ACC112 (cell line): ENCODE results near the gene SLITRK6.
"Not testable (repeated sequence)": the region's sequence is repeated elsewhere in the genome, so short reads cannot be mapped to it uniquely, and the experiment has no call there.

Experiments used
- H2AFZ ChIP-seq: fragments of 200-600 bp; sonication (generic); one replicate; pipeline ENCODE4 v1.6.0; 2017; ENCODE audit warnings: antibody characterized with exemption, low read length; ENCODE audit not compliant: unreplicated experiment
- H3K27ac ChIP-seq: fragments of 200-600 bp; sonication (generic); 2 replicates; pipeline ENCODE4 v1.5.1; 2014; ENCODE audit warnings: low read depth, mild to moderate bottlenecking, antibody characterized with exemption, low read length, moderate library complexity
- H3K27me3 ChIP-seq: fragments of 200-600 bp; sonication (generic); 2 replicates; pipeline ENCODE4 v1.6.1; 2014; ENCODE audit warnings: mild to moderate bottlenecking, antibody characterized with exemption, low read length, moderate library complexity, mixed read lengths; ENCODE audit not compliant: insufficient read depth
- H3K36me3 ChIP-seq: fragments of 200-600 bp; sonication (generic); 2 replicates; pipeline ENCODE4 v1.6.1; 2016; ENCODE audit warnings: mild to moderate bottlenecking, antibody characterized with exemption, low read length, moderate library complexity, mixed read lengths; ENCODE audit not compliant: insufficient read depth
- H3K4me1 ChIP-seq: fragments of 200-600 bp; sonication (generic); one replicate; pipeline ENCODE4 v1.6.1; 2016; ENCODE audit warnings: low read length, mixed read lengths; ENCODE audit not compliant: insufficient read depth, unreplicated experiment, control insufficient read depth
- H3K4me3 ChIP-seq: fragments of 200-600 bp; sonication (generic); 2 replicates; pipeline ENCODE4 v1.5.1; 2014; ENCODE audit warnings: mild to moderate bottlenecking, low read depth, low read length
- H3K79me2 ChIP-seq: fragments of 200-600 bp; sonication (generic); one replicate; pipeline ENCODE4 v1.6.0; 2016; ENCODE audit warnings: low read length; ENCODE audit not compliant: control insufficient read depth, unreplicated experiment, insufficient read depth

SLITRK6 gene

GRCh38 chr13:85806553-85807175, 7.4 kb upstream of the SLITRK6 start:
- Histone ChIP-seq H3K36me3 (no peaks in the 10 kb centered on the region), H3K4me3 (no peak overlapping the region), H3K27ac (no peak overlapping the region), H3K79me2 (no peaks in the 10 kb centered on the region), H3K4me1 (no peaks in the 10 kb centered on the region), H2AFZ (no peak overlapping the region), H3K27me3 (no peaks in the 10 kb centered on the region)

- Histone ChIP-seq H3K27me3 (no peaks in the 10 kb centered on the region), H2AFZ (peak overlapping the region; percentile 25), H3K36me3 (no peaks in the 10 kb centered on the region), H3K4me1 (no peaks in the 10 kb centered on the region), H3K79me2 (no peaks in the 10 kb centered on the region), H3K27ac (no peak overlapping the region), H3K4me3 (no peak overlapping the region)
These were observed 663 bp downstream of the SLITRK6 start for GRCh38 chr13:85798556-85798955.

DNA sequence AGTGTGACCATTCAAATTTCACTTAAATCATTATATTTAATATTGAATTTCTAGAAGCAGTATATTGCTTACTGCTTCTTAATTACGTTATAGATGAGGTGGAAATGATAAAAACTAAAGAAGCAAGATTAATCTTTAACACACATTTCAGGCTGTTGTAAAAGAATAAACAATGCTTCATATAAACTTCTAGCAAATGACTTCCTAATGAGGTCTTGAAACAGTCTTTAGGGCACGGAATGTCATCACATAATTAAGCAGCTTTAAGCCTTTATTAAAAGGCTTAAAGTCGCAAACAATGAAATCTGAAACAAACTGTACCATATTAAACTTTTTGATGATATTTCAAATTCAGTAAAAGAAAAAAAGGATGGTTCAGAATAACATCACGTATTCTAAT, 1.9 kb downstream of the SLITRK6 start:
- H3K79me2 ChIP-seq: no peaks in the 10 kb centered on the region
- no peak overlapping the region for H2AFZ ChIP-seq
- H3K4me3 ChIP-seq: no peak overlapping the region
- no peak overlapping the region for H3K27ac ChIP-seq
- no peaks in the 10 kb centered on the region for H3K4me1 ChIP-seq
- H3K36me3 ChIP-seq: no peaks in the 10 kb centered on the region
- H3K27me3 ChIP-seq: no peaks in the 10 kb centered on the region

- H3K36me3 ChIP-seq: no peaks in the 10 kb centered on the region
- no peak overlapping the region for H3K4me3 ChIP-seq
- H2AFZ ChIP-seq: no peak overlapping the region
These were observed 14.0 kb downstream of the SLITRK6 start for GRCh38 chr13:85785205-85785604.

GRCh38 chr13:85772367-85772766, 26.9 kb downstream of the SLITRK6 start:
- Histone ChIP-seq H3K36me3 (no peaks in the 10 kb centered on the region), H3K79me2 (no peaks in the 10 kb centered on the region), H2AFZ (no peak overlapping the region), H3K27ac (peak overlapping the region; percentile 42; the same call in 1 of the 2 replicates), H3K4me1 (peaks cover 6% of the 10 kb centered on the region), H3K27me3 (no peaks in the 10 kb centered on the region), H3K4me3 (no peak overlapping the region)

More at GRCh38 chr13:85785205-85785604, 14.0 kb downstream of the SLITRK6 start:
- Histone ChIP-seq H3K27ac (no peak overlapping the region), H3K27me3 (no peaks in the 10 kb centered on the region), H3K4me1 (no peaks in the 10 kb centered on the region), H3K79me2 (no peaks in the 10 kb centered on the region)

- Histone ChIP-seq H3K79me2 (no peaks in the 10 kb centered on the region), H3K27ac (peak overlapping the region; percentile 42; the same call in 1 of the 2 replicates), H2AFZ (no peak overlapping the region), H3K27me3 (no peaks in the 10 kb centered on the region), H3K4me1 (peaks cover 6% of the 10 kb centered on the region), H3K36me3 (no peaks in the 10 kb centered on the region), H3K4me3 (no peak overlapping the region)
These were observed 27.4 kb downstream of the SLITRK6 start for GRCh38 chr13:85771856-85772255.

DNA sequence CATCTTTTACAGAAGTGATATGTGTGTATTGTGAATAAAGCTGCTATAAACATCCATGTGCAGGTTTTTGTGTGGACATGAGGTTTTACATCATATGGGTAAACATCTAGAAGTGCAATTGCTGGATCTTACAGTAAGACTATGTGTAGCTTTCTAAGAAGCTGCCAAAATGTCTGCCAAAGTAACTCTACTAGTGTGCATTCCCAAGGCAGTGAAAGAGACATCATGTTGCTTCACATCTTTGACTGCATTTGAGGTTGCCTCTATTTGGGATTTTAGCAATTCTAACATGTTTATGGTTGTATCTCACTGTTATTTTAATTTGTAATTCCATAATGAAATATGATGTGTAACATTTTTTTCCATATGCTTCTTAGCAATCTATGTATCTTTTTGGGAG, 30.3 kb downstream of the SLITRK6 start:
- no peak overlapping the region for H2AFZ ChIP-seq

DNA sequence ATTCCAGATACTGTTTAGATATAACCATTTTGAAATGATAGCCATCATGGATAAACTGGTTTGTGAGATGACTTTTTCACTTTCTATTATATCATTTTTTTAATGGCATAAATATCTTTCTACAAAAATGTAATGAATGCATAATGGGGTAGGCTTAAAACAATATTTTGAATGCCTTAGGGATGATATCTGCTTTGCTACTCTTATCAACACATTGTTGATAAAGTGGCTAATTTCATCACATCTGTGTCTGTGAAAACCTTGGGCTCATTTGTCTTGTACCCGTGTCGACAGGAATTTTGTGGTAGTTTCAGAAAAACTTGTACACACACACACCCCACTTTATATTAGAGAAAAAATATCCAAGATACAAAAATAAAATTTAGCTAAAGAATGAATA, 44.1 kb downstream of the SLITRK6 start:
- H3K36me3 ChIP-seq: no peaks in the 10 kb centered on the region
- no peak overlapping the region for H3K4me3 ChIP-seq
- no peak overlapping the region for H2AFZ ChIP-seq
- no peaks in the 10 kb centered on the region for H3K4me1 ChIP-seq
- no peak overlapping the region for H3K27ac ChIP-seq
- H3K27me3 ChIP-seq: no peaks in the 10 kb centered on the region
- no peaks in the 10 kb centered on the region for H3K79me2 ChIP-seq

More for the DNA sequence above, 30.3 kb downstream of the SLITRK6 start:
- Histone ChIP-seq H3K4me1 (peaks cover 6% of the 10 kb centered on the region), H3K4me3 (no peak overlapping the region), H3K79me2 (no peaks in the 10 kb centered on the region), H3K27ac (no peak overlapping the region), H3K27me3 (no peaks in the 10 kb centered on the region), H3K36me3 (no peaks in the 10 kb centered on the region)

- not testable (repeated sequence) for H3K4me3 ChIP-seq, H2AFZ ChIP-seq, H3K36me3 ChIP-seq, H3K27ac ChIP-seq, H3K27me3 ChIP-seq, H3K4me1 ChIP-seq, H3K79me2 ChIP-seq
These were observed 55.9 kb downstream of the SLITRK6 start for GRCh38 chr13:85743201-85743770.
